GM12878 (cell line): Measurements from ENCODE around the gene CAMTA1. TPM values are rescaled to one million over a fixed set of nuclear protein-coding genes. Genes with fewer than 3 reads are reported as not detected.

ENCODE experiments used
- ATAC-seq: fragments of 200-7000 bp; cut with Tn5 transposase; 3 replicates; pipeline ENCODE4 v1.9.1; 2020; ENCODE audit warnings: mild to moderate bottlenecking, moderate library complexity
- BruUV-seq: library from RNA; stranded (reverse); fragments of 400-500 nt; replicated peaks from 2 replicates; lab custom pipeline; 2021; lab: Mats Ljungman, UMichigan
- CTCF ChIA-PET: fragments of 300-600 bp; sonication (Branson Sonifier 250); formaldehyde crosslinking; extraction: SDS; loops from one replicate; lab custom pipeline; 2021; ENCODE audit warnings: inconsistent platforms; lab: Yijun Ruan, JAX
- POLR2A ChIA-PET: fragments of 350-600 bp; formaldehyde crosslinking; extraction: SDS; loops from one replicate; lab custom pipeline; 2021; ENCODE audit warnings: inconsistent platforms; lab: Charles Lee
- RAD21 ChIA-PET: fragments of 300-600 bp; sonication (Branson Sonifier 250); formaldehyde crosslinking; loops from one replicate; lab custom pipeline; 2023; ENCODE audit warnings: antibody characterized with exemption; ENCODE audit not compliant: unreplicated experiment; lab: Charles Lee
- SMC1A ChIA-PET: fragments of 300-600 bp; sonication (Branson Sonifier 250); formaldehyde crosslinking; loops from one replicate; lab custom pipeline; 2023; ENCODE audit not compliant: unreplicated experiment, uncharacterized antibody; lab: Charles Lee
- DNase-seq: peaks from one replicate; pipeline ENCODE4 v3.0.0-alpha.2; 2011; ENCODE audit warnings: low read depth, low spot score
- FAIRE-seq: peaks from 3 replicates; lab custom pipeline; 2011; peaks lifted over from hg19 to GRCh38; lab: Jason Lieb, UNC
- H2AFZ ChIP-seq: 2 replicates; pipeline ENCODE4 v1.6.0; 2011; ENCODE audit warnings: low read depth, low read length, control low read depth; ENCODE audit not compliant: control insufficient read depth
- H3K27ac ChIP-seq: 2 replicates; pipeline ENCODE4 v1.5.1; 2011; ENCODE audit warnings: control low read depth; ENCODE audit not compliant: control insufficient read depth, insufficient read depth
- H3K27me3 ChIP-seq, 2 experiments: replicated peaks in 1 of 2; 2 replicates each; pipeline versions ENCODE4 v1.6.0 to v1.6.1; 2011; ENCODE audit warnings: low read length in 1 of 2; ENCODE audit not compliant: control insufficient read depth in 2 of 2, insufficient read depth in 2 of 2
- H3K36me3 ChIP-seq, 2 experiments: 2 replicates each; pipeline ENCODE4 v1.5.1; 2011; ENCODE audit warnings: low read length in 1 of 2; ENCODE audit not compliant: control insufficient read depth in 2 of 2, insufficient read depth in 2 of 2
- H3K4me1 ChIP-seq: 2 replicates; pipeline ENCODE4 v1.6.1; 2011; ENCODE audit warnings: mild to moderate bottlenecking, low read length, moderate library complexity, mixed read lengths; ENCODE audit not compliant: control insufficient read depth, insufficient read depth
- H3K4me2 ChIP-seq: 2 replicates; pipeline ENCODE4 v1.6.0; 2011; ENCODE audit warnings: control low read depth; ENCODE audit not compliant: control insufficient read depth, insufficient read depth
- H3K4me3 ChIP-seq: fragments of 200-600 bp; sonication (generic); 2 replicates; pipeline ENCODE4 v1.5.1; 2016
- H3K79me2 ChIP-seq: 2 replicates; pipeline ENCODE4 v1.6.0; 2011; ENCODE audit warnings: low read length; ENCODE audit not compliant: control insufficient read depth, insufficient read depth
- H3K9ac ChIP-seq: 2 replicates; pipeline ENCODE4 v1.8.0; 2011; ENCODE audit warnings: low read length, control low read depth, mixed read lengths; ENCODE audit not compliant: control insufficient read depth, insufficient read depth
- H3K9me3 ChIP-seq: replicated peaks from 3 replicates; pipeline ENCODE4 v1.5.1; 2011; ENCODE audit warnings: mild to moderate bottlenecking, low read length; ENCODE audit not compliant: control insufficient read depth, insufficient read depth
- H4K20me1 ChIP-seq: 2 replicates; pipeline ENCODE4 v1.6.0; 2011; ENCODE audit not compliant: control insufficient read depth, insufficient read depth
- BCL11A ChIP-seq: IDR thresholded peaks from 2 replicates; pipeline ENCODE4 v1.6.1; 2011; ENCODE audit warnings: low read depth, low read length
- DPF2 ChIP-seq: fragments of 450-650 bp; IDR thresholded peaks from 2 replicates; pipeline ENCODE4 v1.6.1; 2017; ENCODE audit warnings: mild to moderate bottlenecking
- E2F8 ChIP-seq: fragments of 450-650 bp; IDR thresholded peaks from 2 replicates; pipeline ENCODE4 v1.6.1; 2018; ENCODE audit warnings: mild to moderate bottlenecking, low read depth, moderate library complexity; ENCODE audit not compliant: partially characterized antibody
- JUNB ChIP-seq: IDR thresholded peaks from 2 replicates; pipeline ENCODE4 v1.6.1; 2016; ENCODE audit warnings: antibody characterized with exemption, mild to moderate bottlenecking
- NFYA ChIP-seq: IDR thresholded peaks from 2 replicates; pipeline ENCODE4 v1.6.1; 2011; ENCODE audit warnings: low read depth, mild to moderate bottlenecking, low read length, improper control_type of control experiment, borderline replicate concordance
- PBX3 ChIP-seq: IDR thresholded peaks from 2 replicates; pipeline ENCODE4 v1.6.1; 2011; ENCODE audit warnings: mild to moderate bottlenecking, low read depth, low read length, moderate library complexity; ENCODE audit not compliant: insufficient replicate concordance
- POLR2A ChIP-seq: IDR thresholded peaks from 2 replicates; pipeline ENCODE4 v1.6.1; 2011; ENCODE audit warnings: low read depth, mild to moderate bottlenecking, low read length
- SIX5 ChIP-seq: IDR thresholded peaks from 2 replicates; pipeline ENCODE4 v1.6.1; 2011; ENCODE audit warnings: mild to moderate bottlenecking, low read depth, low read length, moderate library complexity; ENCODE audit not compliant: severe bottlenecking
- SMAD5 ChIP-seq: IDR thresholded peaks from 2 replicates; pipeline ENCODE4 v1.6.1; 2016; ENCODE audit warnings: antibody characterized with exemption, low read depth
- TCF3 ChIP-seq: IDR thresholded peaks from 2 replicates; pipeline ENCODE4 v1.6.1; 2012; ENCODE audit warnings: low read depth, mild to moderate bottlenecking, low read length, borderline replicate concordance; ENCODE audit not compliant: insufficient read depth
- ZBTB11 ChIP-seq: fragments of 450-650 bp; formaldehyde crosslinking; IDR thresholded peaks from 2 replicates; pipeline ENCODE4 v1.5.0; 2022; ENCODE audit warnings: mild to moderate bottlenecking, missing genetic modification characterization
- ZNF622 ChIP-seq: fragments of 450-650 bp; IDR thresholded peaks from 2 replicates; pipeline ENCODE4 v1.6.1; 2017; ENCODE audit warnings: mild to moderate bottlenecking, inconsistent platforms
- ZSCAN29 ChIP-seq: fragments of 450-650 bp; IDR thresholded peaks from 2 replicates; pipeline ENCODE4 v1.6.1; 2017; ENCODE audit warnings: mild to moderate bottlenecking, moderate library complexity
- WGBS: methylation state at CpG from one replicate; pipeline ENCODE4 v1.1.6; 2016; ENCODE audit warnings: low lambda C conversion rate; ENCODE audit not compliant: insufficient replicate concordance, insufficient coverage; ENCODE audit errors: missing lambda C conversion rate; 5-methylcytosine and 5-hydroxymethylcytosine counted together
- in situ Hi-C: fragments of 300-500 bp; cut with MboI; formaldehyde crosslinking; loops from 9 replicates; pipeline ENCODE4 v1.14.3; 2018; ENCODE audit warnings: mixed read lengths
- intact Hi-C: fragments of 100-400 bp; cut with micrococcal nuclease; formaldehyde crosslinking; loops from one replicate; pipeline ENCODE4 v1.14.2; 2022; ENCODE audit not compliant: unreplicated experiment
- polyA plus RNA-seq, 11 experiments: library from polyadenylated mRNA; depleted of rRNA in 4 of 11; unstranded in 6 of 11; stranded (reverse) in 5 of 11; fragments of >200 nt; fragmentation: Nextera tagmentation in 4 of 11; fragmentation: Illumina TruSeq in 1 of 11; extraction: Ambion mirVana in 4 of 11; extraction: Trizol in 1 of 11; gene quantifications; 1 replicate in 1 of 11; 2 replicates in 10 of 11; pipeline versions ENCODE4 v1.2.1 to v1.2.3, GENCODE V29; 2011 to 2016; ENCODE audit warnings: inconsistent platforms in 2 of 11, missing spikeins in 2 of 11, low read depth in 1 of 11
- total RNA-seq, 4 experiments: library from RNA; depleted of rRNA in 3 of 4; stranded (reverse); fragments of >200 nt in 3 of 4; fragmentation: Illumina TruSeq in 1 of 4; extraction: Trizol in 1 of 4; gene quantifications; 2 replicates each; pipeline versions ENCODE4 v1.2.1 to v1.2.3, GENCODE V29; 2013 to 2021

The CAMTA1 gene
- total and polyA plus RNA-seq, 10 of the 15 experiments (the other 5 are each of a cell fraction or from before 2014, with no cell fraction given) = 37.7 to 148 (median 76.4) TPM

- TF ChIP-seq ZNF622 = no peak
Observed at GRCh38 chr1:7178336-7178735, 393.1 kb downstream of the CAMTA1 start (continued).

GRCh38 chr1:7178741-7179140, 393.5 kb downstream of the CAMTA1 start:
- ChIA-PET RAD21 (no interaction called here), SMC1A (no interaction called here), CTCF (no interaction called here), POLR2A (interaction anchor here (0.6 kb wide), 1 partner anchor 21 kb away, joined by 4 read pairs; no protein-coding TSS in a partner anchor)
- Histone ChIP-seq H3K27me3 (no peaks in the 10 kb centered on the region), H2AFZ (no peak overlapping the region), H3K27ac (no peak overlapping the region), H3K36me3 (no peaks in the 10 kb centered on the region), H3K79me2 (no peaks in the 10 kb centered on the region), H3K4me1 (no peaks in the 10 kb centered on the region), H3K9ac (no peak overlapping the region), H4K20me1 (no peaks in the 10 kb centered on the region), H3K4me2 (no peak overlapping the region), H3K9me3 (no peaks in the 10 kb centered on the region; the same call in 2 of the 3 replicates), H3K4me3 (no peak overlapping the region)
- in situ Hi-C loops (no loop called here), intact Hi-C loops (no loop called here)
- DNase-seq = no peak
- 46% methylated on average over 3 of the region's 3 CpGs for WGBS
- no peak for ATAC-seq
- no TSS peak for BruUV-seq
- no peak for FAIRE-seq
- TF ChIP-seq PBX3 (no peak), ZSCAN29 (no peak), DPF2 (no peak), TCF3 (no peak), BCL11A (no peak), SMAD5 (no peak), SIX5 (no peak), ZBTB11 (CRISPR knock-in tag) (no peak), E2F8 (no peak), NFYA (no peak), JUNB (no peak), POLR2A (no peak)
